ENCODE data around the gene CUL7.
A peak's percentile ranks its signal among the peaks of the same experiment; 100 is the strongest.

CUL7 gene

GRCh38 chr6:43077333-43077809 lies 23.7 kb upstream of the CUL7 start:
- DNase-seq (ENCODE audit: low read depth), result no peak

- no peak for DNase-seq (ENCODE audit: low read depth)
These were observed 23.0 kb upstream of the CUL7 start for GRCh38 chr6:43076464-43077332.

GRCh38 chr6:43075670-43076463 lies 22.2 kb upstream of the CUL7 start, which contains the start of gene PTK7:
TSS of gene PTK7 (plus strand) at chr6:43076314. CDS start at chr6:43076489, 175 bp downstream.
- no peak for DNase-seq (ENCODE audit: low read depth)

- no peak for DNase-seq (ENCODE audit: low read depth)
These were observed 21.4 kb upstream of the CUL7 start for GRCh38 chr6:43074847-43075669.

GRCh38 chr6:43070028-43070632 lies 16.5 kb upstream of the CUL7 start:
- DNase-seq (ENCODE audit: low read depth), result no peak

- DNase-seq (ENCODE audit: low read depth), result no peak
These were observed 9.2 kb upstream of the CUL7 start for GRCh38 chr6:43062818-43063217.

- DNase-seq (ENCODE audit: low read depth), result no peak
These were observed 8.2 kb upstream of the CUL7 start for GRCh38 chr6:43061861-43062260.

- DNase-seq (ENCODE audit: low read depth), result no peak
These were observed 7.3 kb upstream of the CUL7 start for GRCh38 chr6:43060755-43061633.

GRCh38 chr6:43060034-43060754 lies 6.5 kb upstream of the CUL7 start:
- DNase-seq (ENCODE audit: low read depth), result no peak

GRCh38 chr6:43059168-43060033 lies 5.8 kb upstream of the CUL7 start, which contains the start of the genes KLC4 and MRPL2:
TSS of gene KLC4 (plus strand) at chr6:43059631. CDS start at chr6:43061336, 1,705 bp downstream.
TSS of gene MRPL2 (minus strand) at chr6:43059434. CDS start at chr6:43059381, 53 bp downstream.
- peak; percentile 95 for DNase-seq (ENCODE audit: low read depth)

- no peak for DNase-seq (ENCODE audit: low read depth)
These were observed 4.9 kb upstream of the CUL7 start for GRCh38 chr6:43058531-43058930.

- no peak for DNase-seq (ENCODE audit: low read depth)
These were observed 2.3 kb upstream of the CUL7 start for GRCh38 chr6:43055966-43056365.

GRCh38 chr6:43054206-43054943 lies 724 bp upstream of the CUL7 start:
- no peak for DNase-seq (ENCODE audit: low read depth)

GRCh38 chr6:43052842-43053544 lies 658 bp downstream of the CUL7 start:
- no peak for DNase-seq (ENCODE audit: low read depth)

- DNase-seq (ENCODE audit: low read depth), result no peak
These were observed 1.3 kb downstream of the CUL7 start for GRCh38 chr6:43052225-43052841.

GRCh38 chr6:43050981-43051380 lies 2.7 kb downstream of the CUL7 start:
- DNase-seq (ENCODE audit: low read depth), result no peak

GRCh38 chr6:43047998-43048397 lies 5.7 kb downstream of the CUL7 start:
- no peak for DNase-seq (ENCODE audit: low read depth)

All from activated gamma-delta T cell treated with anti-CD3 and anti-CD28 coated beads, Interleukin-2, amount 50 U/mL, for 16 hours (primary cell).